Effector memory CD4-positive, alpha-beta T cell (primary cell): Measurements from ENCODE around the gene MTF1.

Experiments used
- DNase-seq, 3 donors: peaks; one replicate each; pipeline ENCODE4 v3.0.0-alpha.2; 2020
- H3K27ac ChIP-seq: 2 replicates; pipeline ENCODE4 v1.7.0; 2013; ENCODE audit warnings: mild to moderate bottlenecking, low read length, moderate library complexity; ENCODE audit not compliant: insufficient read depth, poor library complexity, severe bottlenecking
- H3K27me3 ChIP-seq: replicated peaks from 2 replicates; pipeline ENCODE4 v1.7.0; 2013; ENCODE audit warnings: mild to moderate bottlenecking, low read length; ENCODE audit not compliant: insufficient read depth, control insufficient read depth, poor library complexity, severe bottlenecking
- H3K36me3 ChIP-seq: 2 replicates; pipeline ENCODE4 v1.7.0; 2013; ENCODE audit warnings: mild to moderate bottlenecking, low read length, moderate library complexity; ENCODE audit not compliant: control insufficient read depth, insufficient read depth
- H3K4me1 ChIP-seq: 2 replicates; pipeline ENCODE4 v1.7.0; 2013; ENCODE audit warnings: low read length, mild to moderate bottlenecking; ENCODE audit not compliant: control insufficient read depth, insufficient read depth, poor library complexity, severe bottlenecking
- H3K4me3 ChIP-seq: 2 replicates; pipeline ENCODE4 v1.7.0; 2013; ENCODE audit warnings: low read length, low read depth, mild to moderate bottlenecking; ENCODE audit not compliant: insufficient read depth, poor library complexity, severe bottlenecking
- H3K9me3 ChIP-seq: 2 replicates; pipeline ENCODE4 v1.7.0; 2013; ENCODE audit warnings: mild to moderate bottlenecking, low read length, moderate library complexity; ENCODE audit not compliant: control insufficient read depth

The MTF1 gene

DNA sequence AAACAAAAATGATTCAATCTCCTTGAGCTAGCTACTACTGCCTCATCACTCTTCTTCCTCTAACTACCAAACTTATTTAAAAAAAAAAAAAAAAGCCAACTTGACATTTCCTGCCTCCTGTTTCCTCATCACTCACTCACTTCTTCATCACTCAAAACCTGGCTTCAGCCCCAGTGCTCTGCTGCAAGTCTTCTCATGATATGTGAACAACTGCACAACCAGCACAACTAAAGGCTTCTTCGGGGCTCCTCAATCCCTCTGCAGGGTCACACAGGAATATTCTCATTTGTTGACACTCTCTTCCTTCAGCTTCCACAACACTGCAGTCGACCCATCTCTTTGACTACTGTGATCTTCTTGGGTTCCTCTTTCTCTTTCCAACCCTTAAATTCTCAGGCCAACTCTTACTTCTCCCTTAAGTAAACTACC lies 7.6 kb downstream of the MTF1 start:
- Histone ChIP-seq H3K9me3 (no peaks in the 10 kb centered on the region), H3K4me1 (peaks cover 4% of the 10 kb centered on the region), H3K4me3 (no peak overlapping the region), H3K36me3 (peaks cover 10% of the 10 kb centered on the region), H3K27ac (no peak overlapping the region), H3K27me3 (no peaks in the 10 kb centered on the region)
- no peak for DNase-seq

DNA sequence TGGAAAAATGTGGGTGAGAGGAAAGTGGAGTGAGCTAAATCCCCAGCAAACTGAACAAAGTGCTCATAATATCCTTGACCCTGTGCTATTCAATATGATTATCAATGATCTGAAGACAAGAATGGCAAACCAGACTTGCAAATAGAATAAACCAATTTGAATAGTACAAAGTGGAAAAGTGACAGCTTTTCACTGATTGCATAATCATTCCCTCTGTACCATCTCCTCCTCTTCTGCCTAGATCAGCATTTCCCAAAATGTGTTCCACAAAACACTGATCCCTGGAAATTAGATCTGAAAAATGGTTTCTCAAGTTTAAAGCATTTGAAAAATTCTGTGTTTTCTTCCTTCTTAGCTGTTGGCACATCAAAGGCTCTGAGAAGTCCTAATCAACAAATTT lies 8.1 kb downstream of the MTF1 start:
- H3K4me3 ChIP-seq: no peak overlapping the region
- H3K36me3 ChIP-seq: peaks cover 10% of the 10 kb centered on the region

DNA sequence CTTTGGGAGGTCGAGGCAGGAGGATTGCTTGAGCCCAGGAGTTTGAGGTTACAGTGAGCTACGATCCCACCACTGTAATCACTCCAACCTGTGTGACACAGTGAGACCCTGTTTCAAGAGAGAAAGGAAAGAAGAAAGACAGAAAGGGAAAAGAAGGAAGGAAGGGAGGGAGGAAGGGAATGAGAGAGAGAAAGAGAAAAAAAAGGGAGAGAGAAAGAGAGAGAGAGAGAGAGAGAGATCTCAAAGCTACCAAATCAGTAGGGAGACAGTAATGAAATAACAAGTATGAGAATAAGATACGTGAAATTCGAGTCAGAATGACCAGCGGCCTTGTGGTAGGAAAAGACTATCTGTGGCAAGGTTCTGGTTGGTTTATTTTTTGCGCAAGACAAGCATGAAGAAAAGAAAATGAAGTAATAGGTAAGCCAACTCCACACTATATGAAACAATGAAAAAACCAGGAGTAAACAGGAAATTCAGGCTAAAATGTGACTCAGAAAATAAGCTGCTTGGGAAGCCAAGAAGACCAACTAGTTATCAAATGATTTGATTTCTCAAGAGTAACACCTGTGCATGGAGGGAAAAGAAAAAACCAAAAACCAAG lies 8.9 kb downstream of the MTF1 start:
- H3K36me3 ChIP-seq: peaks cover 10% of the 10 kb centered on the region
- no peak for DNase-seq
- no peaks in the 10 kb centered on the region for H3K9me3 ChIP-seq
- H3K27me3 ChIP-seq: no peaks in the 10 kb centered on the region
- H3K4me1 ChIP-seq: peaks cover 4% of the 10 kb centered on the region
- no peak overlapping the region for H3K4me3 ChIP-seq
- H3K27ac ChIP-seq: no peak overlapping the region

More for the DNA sequence above, 8.1 kb downstream of the MTF1 start:
- no peak for DNase-seq
- H3K27ac ChIP-seq: no peak overlapping the region
- H3K27me3 ChIP-seq: no peaks in the 10 kb centered on the region
- H3K4me1 ChIP-seq: peaks cover 4% of the 10 kb centered on the region
- no peaks in the 10 kb centered on the region for H3K9me3 ChIP-seq

DNA sequence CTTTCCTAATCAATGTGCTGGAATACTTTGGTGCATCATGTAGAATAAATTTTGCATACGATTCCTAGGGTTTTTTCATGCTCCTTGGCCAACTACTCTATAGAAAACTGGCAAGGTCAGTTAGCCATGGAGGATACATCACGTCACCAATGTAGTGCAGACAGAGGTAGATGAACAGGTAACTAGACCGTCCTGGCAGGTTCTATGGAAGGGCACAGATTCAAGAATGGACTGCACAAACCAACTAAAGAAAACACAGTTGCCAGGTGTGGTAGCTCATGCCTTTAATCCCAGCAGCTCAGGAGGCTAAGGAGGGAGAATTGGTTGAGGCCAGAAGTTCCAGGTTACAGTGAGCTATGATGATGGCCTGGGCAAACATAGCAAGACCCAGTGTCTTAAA lies 9.9 kb downstream of the MTF1 start:
- Histone ChIP-seq H3K27me3 (no peaks in the 10 kb centered on the region), H3K4me3 (no peak overlapping the region), H3K4me1 (peaks cover 4% of the 10 kb centered on the region), H3K27ac (no peak overlapping the region), H3K9me3 (no peaks in the 10 kb centered on the region), H3K36me3 (peaks cover 10% of the 10 kb centered on the region)
- no peak for DNase-seq

DNA sequence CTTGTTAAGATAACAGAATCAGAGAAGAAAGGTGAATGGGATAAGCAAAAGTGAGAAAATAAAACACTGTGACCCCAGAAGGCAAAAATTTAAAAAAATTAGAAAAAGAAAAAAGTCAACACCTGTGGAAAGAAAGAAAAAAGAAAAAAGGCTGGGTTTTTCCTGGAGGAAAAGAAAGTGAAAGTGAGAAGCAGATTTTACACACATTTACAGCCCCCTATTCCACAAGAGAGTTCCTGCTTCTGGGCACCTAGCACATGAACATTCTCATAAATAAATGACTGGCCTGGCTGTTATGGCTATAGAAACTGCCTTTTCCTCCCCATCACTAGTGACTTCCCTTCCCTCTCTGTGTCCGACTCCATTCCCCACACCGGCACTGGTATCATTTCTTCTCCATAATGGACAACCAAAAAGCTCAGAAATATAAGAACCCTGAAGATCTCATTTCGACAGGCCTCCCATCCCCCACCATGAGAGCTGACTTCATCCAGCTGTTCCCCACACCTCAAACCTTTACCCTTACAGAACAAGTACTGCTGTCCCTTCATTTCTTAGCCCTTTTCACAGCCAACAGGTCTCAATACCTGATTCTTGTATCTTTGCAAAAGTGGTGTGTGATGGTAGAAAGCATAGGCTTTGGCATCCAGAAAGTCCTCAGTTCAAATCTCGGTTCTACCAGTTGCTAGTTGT lies 12.6 kb downstream of the MTF1 start:
- Histone ChIP-seq H3K27ac (no peak overlapping the region), H3K4me3 (no peak overlapping the region), H3K4me1 (no peaks in the 10 kb centered on the region), H3K36me3 (peaks cover 10% of the 10 kb centered on the region), H3K9me3 (no peaks in the 10 kb centered on the region), H3K27me3 (no peaks in the 10 kb centered on the region)
- no peak for DNase-seq

DNA sequence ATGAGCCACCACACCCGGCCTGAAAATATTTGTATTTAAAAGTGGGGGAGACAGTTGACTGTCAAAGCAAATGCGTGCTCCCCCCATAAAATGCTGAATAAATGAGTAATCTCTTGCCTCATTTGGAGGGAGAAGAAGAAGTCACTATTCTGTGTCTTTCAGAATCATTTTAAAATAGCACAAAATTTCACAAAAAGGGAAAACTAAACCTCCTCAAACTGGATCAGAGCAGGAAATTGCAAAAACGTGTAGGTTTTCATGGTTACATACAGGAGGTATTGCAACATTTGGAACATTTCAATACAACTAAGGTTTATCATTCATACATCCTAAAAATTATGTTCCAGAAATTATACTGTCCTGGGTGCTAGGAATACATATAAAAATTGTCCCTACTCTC lies 13.6 kb downstream of the MTF1 start:
- Histone ChIP-seq H3K27ac (no peak overlapping the region), H3K36me3 (peaks cover 6% of the 10 kb centered on the region), H3K4me1 (no peaks in the 10 kb centered on the region), H3K4me3 (no peak overlapping the region), H3K27me3 (no peaks in the 10 kb centered on the region), H3K9me3 (no peaks in the 10 kb centered on the region)
- DNase-seq: no peak

DNA sequence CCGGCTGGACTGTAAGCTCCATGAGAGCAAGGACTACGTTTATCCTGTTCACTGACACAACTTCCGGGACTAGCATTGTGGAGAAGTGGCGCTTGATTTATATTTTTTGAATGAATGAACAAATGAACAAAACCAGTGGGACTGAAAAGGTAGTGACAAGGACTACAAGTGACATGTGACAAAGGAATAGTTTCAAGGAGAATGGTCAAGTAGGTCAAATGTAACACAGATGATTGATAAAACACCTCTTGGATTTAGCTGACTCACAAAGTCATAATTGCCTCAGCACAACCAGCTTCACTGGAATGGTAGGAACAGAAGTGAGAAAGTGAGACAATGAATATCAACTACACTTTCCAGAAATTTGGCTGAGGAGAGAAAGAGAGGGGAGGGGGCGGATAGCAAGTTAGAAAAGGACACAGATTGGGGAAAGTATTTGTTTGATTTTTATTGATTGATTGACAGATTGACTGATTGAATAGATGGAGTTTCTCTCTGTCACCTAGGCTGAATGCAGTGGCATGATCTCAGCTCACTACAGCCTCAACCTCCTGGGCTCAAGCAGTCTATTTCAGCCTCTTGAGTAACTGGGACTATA lies 14.2 kb downstream of the MTF1 start:
- H3K4me3 ChIP-seq: no peak overlapping the region
- peaks cover 6% of the 10 kb centered on the region for H3K36me3 ChIP-seq
- no peak overlapping the region for H3K27ac ChIP-seq
- no peaks in the 10 kb centered on the region for H3K27me3 ChIP-seq
- H3K4me1 ChIP-seq: no peaks in the 10 kb centered on the region
- no peaks in the 10 kb centered on the region for H3K9me3 ChIP-seq
- DNase-seq: no peak

DNA sequence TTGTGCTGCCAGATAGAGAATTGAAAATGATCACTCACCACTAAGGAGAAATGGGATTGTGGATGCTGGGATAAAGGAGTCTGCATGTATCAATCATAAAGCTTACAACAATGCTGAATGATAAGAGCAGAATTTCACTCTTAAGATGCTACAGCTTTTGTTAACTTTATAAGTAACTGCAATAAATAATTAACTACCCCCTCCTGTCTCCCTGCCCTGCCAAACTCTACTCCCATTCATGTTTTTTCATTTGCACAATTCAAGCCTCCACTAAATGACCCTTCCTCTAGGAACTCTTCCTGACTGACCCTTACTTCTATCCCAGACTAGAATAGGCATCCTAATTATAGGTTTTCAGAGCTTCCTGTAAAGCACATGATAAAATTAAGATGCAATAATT lies 14.9 kb downstream of the MTF1 start:
- Histone ChIP-seq H3K9me3 (no peaks in the 10 kb centered on the region), H3K4me1 (no peaks in the 10 kb centered on the region), H3K27ac (no peak overlapping the region), H3K36me3 (peaks cover 9% of the 10 kb centered on the region), H3K4me3 (no peak overlapping the region), H3K27me3 (no peaks in the 10 kb centered on the region)
- no peak for DNase-seq

DNA sequence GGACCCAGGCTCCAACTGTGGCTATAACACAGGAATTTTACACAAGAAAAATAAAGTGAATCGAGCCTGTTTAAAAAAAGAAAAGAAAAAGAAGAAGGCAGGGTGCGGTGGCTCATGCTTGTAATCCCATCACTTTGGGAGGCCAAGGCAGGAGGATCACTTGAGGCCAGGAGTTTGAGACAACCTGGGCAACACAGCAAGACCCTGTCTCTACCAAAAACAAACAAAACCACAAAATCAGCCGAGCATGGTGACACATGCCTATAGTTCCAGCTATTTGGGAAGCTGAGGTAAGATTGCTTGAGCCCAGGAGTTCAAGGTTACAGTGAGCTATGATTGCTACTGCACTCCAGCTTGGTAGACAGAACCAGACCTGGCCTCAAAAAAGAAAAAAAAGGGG lies 17.7 kb downstream of the MTF1 start:
- Histone ChIP-seq H3K36me3 (peaks cover 29% of the 10 kb centered on the region), H3K4me3 (no peak overlapping the region), H3K9me3 (no peaks in the 10 kb centered on the region), H3K4me1 (no peaks in the 10 kb centered on the region), H3K27me3 (no peaks in the 10 kb centered on the region), H3K27ac (no peak overlapping the region)
- DNase-seq: no peak

DNA sequence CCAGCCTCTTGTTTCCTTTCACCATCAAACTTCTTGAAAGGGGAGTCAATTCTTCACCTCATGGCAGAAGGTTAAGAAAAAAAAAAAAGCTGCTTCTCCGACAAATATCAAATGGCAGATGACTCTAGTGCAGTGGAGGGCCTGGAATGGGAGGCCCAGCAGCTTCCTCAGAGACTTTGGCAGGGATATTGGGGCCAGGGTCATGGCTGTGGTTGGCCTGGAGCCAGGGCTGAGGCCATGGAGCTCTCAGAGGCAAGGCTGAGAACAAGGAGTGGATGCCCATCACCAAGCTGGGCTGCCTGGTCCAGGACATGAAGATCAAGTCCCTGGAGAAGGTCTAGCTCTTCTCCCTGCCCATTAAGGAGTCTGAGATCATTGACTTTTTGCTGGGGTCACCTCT lies 18.7 kb downstream of the MTF1 start:
- Histone ChIP-seq H3K27ac (no peak overlapping the region), H3K4me3 (no peak overlapping the region), H3K9me3 (no peaks in the 10 kb centered on the region), H3K36me3 (peaks cover 31% of the 10 kb centered on the region), H3K4me1 (no peaks in the 10 kb centered on the region), H3K27me3 (no peaks in the 10 kb centered on the region)
- DNase-seq: no peak
